PC-9 (cell line): ENCODE data around the gene ARFGAP3.

Experiments used
- EZH2 ChIP-seq: fragments of 200-600 bp; sonication (generic); IDR thresholded peaks from 2 replicates; pipeline ENCODE4 v1.8.0; 2017; ENCODE audit warnings: antibody characterized with exemption, low read depth
- TF ChIP-seq, protein P1 (sequence below): fragments of 200-600 bp; sonication (generic); conservative IDR thresholded peaks from 2 replicates; pipeline ENCODE4 v1.6.1; 2017; ENCODE audit warnings: mixed run types, antibody characterized with exemption, mild to moderate bottlenecking, moderate library complexity

DNA sequence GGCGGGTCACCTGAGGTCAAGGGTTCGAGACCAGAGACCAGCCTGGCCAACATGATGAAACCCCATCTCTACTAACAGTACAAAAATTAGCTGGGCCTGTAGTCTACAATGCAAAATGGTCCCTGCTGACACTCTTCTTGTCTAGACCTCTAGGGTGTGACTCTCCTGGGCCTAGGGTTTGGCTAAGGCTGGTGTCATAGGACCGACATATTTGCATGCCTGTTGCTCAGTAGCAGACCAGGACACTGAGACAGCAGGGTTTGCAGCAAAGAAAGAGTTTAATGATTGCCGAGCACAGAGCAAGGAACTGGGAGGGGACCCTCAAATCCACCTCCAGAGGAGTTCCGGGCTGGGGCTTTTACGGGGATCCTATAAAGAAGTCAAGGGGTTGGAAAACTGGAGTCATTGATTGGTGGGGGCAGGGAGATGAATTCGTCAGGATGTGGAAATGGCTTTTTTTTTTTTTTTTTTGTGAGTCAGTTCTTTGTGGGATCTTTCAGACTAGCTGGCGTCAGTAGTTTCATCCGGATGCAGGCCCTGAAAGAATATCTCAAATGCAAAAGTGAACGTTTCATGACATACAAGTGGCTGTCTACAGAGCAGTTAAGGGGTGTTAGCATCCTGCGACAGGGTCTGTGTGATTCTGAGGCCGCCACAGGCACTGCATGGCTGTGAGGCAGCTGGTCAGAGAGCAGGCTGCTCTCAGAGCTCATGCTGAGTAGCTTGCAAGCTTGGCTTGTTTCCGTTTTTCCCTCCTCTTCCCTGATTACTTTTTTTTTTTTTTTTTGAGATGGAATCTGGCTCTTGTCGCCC lies 109.2 kb downstream of the ARFGAP3 start:
- TF ChIP-seq EZH2, result no peak
- TF ChIP-seq, protein P1, sequence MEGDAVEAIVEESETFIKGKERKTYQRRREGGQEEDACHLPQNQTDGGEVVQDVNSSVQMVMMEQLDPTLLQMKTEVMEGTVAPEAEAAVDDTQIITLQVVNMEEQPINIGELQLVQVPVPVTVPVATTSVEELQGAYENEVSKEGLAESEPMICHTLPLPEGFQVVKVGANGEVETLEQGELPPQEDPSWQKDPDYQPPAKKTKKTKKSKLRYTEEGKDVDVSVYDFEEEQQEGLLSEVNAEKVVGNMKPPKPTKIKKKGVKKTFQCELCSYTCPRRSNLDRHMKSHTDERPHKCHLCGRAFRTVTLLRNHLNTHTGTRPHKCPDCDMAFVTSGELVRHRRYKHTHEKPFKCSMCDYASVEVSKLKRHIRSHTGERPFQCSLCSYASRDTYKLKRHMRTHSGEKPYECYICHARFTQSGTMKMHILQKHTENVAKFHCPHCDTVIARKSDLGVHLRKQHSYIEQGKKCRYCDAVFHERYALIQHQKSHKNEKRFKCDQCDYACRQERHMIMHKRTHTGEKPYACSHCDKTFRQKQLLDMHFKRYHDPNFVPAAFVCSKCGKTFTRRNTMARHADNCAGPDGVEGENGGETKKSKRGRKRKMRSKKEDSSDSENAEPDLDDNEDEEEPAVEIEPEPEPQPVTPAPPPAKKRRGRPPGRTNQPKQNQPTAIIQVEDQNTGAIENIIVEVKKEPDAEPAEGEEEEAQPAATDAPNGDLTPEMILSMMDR, result no peak
